Activated CD4-positive, alpha-beta T cell treated with anti-CD3 and anti-CD28 coated beads for 36 hours (primary cell): ENCODE results near the gene RNASE9. TPM values are rescaled to one million over a fixed set of nuclear protein-coding genes. Genes with fewer than 3 reads are reported as not detected.
"Not testable (repeated sequence)": the region's sequence is repeated elsewhere in the genome, so short reads cannot be mapped to it uniquely, and the experiment has no call there.

Experiments used
- ATAC-seq: fragments of 200-7000 bp; cut with Tn5 transposase; one replicate; pipeline ENCODE4 v1.10.0; 2021; ENCODE audit warnings: mild to moderate bottlenecking, moderate library complexity
- CTCF ChIA-PET: fragments of 350-600 bp; sonication (Branson Sonifier 250); formaldehyde crosslinking; loops from one replicate; lab custom pipeline; 2021; ENCODE audit warnings: antibody characterized with exemption; lab: Charles Lee
- POLR2A ChIA-PET: fragments of 350-600 bp; sonication (Branson Sonifier 250); formaldehyde crosslinking; loops from one replicate; lab custom pipeline; 2021; ENCODE audit warnings: antibody characterized with exemption, inconsistent platforms; lab: Charles Lee
- DNase-seq: peaks from one replicate; pipeline ENCODE4 v3.0.0-alpha.2; 2020
- H3K27ac Mint-ChIP-seq: one replicate; pipeline ENCODE4 v1.8.0; 2021; ENCODE audit warnings: mixed read lengths
- H3K27me3 Mint-ChIP-seq: one replicate; pipeline ENCODE4 v1.8.0; 2021; ENCODE audit warnings: mixed read lengths
- H3K36me3 Mint-ChIP-seq: one replicate; pipeline ENCODE4 v1.8.0; 2021; ENCODE audit warnings: low read depth, mixed read lengths
- H3K4me1 Mint-ChIP-seq: one replicate; pipeline ENCODE4 v1.8.0; 2021; ENCODE audit warnings: mixed read lengths
- H3K4me3 Mint-ChIP-seq: one replicate; pipeline ENCODE4 v1.8.0; 2021; ENCODE audit warnings: mild to moderate bottlenecking, moderate library complexity, mixed read lengths
- H3K9me3 Mint-ChIP-seq: one replicate; pipeline ENCODE4 v1.8.0; 2021; ENCODE audit warnings: low read depth, mixed read lengths
- intact Hi-C, 2 experiments: fragments of 100-400 bp; cut with DNase I in 1 of 2; cut with micrococcal nuclease in 1 of 2; formaldehyde crosslinking; loops; one replicate each; pipeline versions ENCODE4 v1.14.2 to v1.15.1; 2022 to 2024; cut with DNase I, micrococcal nuclease
- total RNA-seq, 2 experiments: library from RNA; stranded (reverse); gene quantifications; one replicate each; pipeline ENCODE4 v1.2.3, GENCODE V29; 2021

The RNASE9 gene
- total RNA-seq, 2 experiments from 2014 or later, result not detected

DNA sequence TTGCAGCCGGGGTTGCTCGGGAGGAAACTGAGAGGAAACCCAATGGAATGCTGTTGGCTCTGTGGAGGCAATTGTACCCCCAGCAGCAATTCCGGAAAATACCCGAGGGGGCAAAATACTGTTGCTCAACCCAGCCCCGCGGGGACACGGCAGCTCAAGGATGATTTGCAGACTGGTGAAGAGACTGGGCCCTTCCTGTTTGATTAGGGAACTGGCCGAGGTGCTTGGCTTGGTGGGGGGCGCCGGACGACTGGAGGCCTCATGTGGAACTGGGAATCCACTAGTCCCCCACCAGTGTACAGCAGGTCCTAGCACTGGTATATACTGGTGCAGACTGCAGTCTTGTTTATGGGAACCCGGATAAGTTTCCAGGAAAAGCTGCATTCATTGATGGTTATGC is 40.7 kb upstream of the RNASE9 start:
- Mint-ChIP-seq H3K9me3 (no peaks in the 10 kb centered on the region), H3K4me1 (no peaks in the 10 kb centered on the region), H3K4me3 (no peak overlapping the region), H3K36me3 (no peaks in the 10 kb centered on the region), H3K27me3 (no peaks in the 10 kb centered on the region), H3K27ac (no peak overlapping the region)
- intact Hi-C loops, result no loop called here
- ChIA-PET CTCF (no interaction called here), POLR2A (no interaction called here)
- DNase-seq, result no peak
- ATAC-seq, result no peak

DNA sequence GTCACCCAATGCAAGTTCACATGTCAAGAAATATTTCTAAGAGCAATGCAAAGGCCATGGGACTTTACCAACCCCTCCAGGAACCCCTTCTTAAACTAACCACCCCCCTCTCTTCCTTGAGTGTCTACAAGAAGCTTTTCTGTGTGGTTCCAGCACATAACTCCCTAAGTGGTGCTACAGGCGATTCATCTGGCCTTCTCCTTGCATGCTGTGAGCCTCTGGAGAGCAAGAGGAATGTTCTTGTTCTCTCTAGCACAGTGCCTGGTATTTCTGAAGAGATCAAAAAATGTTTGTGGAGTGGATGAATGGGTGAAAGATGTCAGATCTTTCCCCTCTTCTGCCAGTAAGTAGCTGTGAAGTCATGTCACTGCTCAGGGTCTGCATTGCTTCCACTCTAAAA is 36.3 kb upstream of the RNASE9 start:
- POLR2A ChIA-PET, result no interaction called here
- Mint-ChIP-seq H3K9me3 (no peaks in the 10 kb centered on the region), H3K36me3 (no peaks in the 10 kb centered on the region), H3K27me3 (no peaks in the 10 kb centered on the region), H3K4me3 (no peak overlapping the region), H3K27ac (no peak overlapping the region), H3K4me1 (no peaks in the 10 kb centered on the region)
- CTCF ChIA-PET, result interaction anchor here (0.5 to 1.4 kb wide), 3 partner anchors 8 to 78 kb away, joined by 3 to 4 read pairs (median 3); no protein-coding TSS in a partner anchor
- ATAC-seq, result no peak
- DNase-seq, result no peak
- intact Hi-C loops, result no loop called here

DNA sequence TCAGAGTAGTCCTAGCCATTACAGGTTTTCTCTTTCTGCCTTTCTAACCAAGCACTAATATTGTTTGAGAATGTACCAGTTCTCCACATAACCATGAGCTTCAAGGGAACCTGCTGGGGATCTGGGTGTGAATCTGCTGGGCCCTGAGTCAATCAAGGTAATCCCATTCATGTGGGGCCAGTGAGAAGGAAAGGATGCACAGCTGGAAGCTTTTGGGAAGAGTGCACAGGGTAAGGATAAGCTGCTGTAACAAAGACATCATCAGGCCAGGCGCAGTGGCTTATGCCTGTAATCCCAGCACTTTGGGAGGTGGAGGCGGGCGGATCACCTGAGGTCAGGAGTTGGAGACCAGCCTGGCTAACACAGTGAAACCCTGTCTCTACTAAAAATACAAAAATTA is 34.9 kb upstream of the RNASE9 start:
- H3K4me3 Mint-ChIP-seq, intact Hi-C loops, H3K9me3 Mint-ChIP-seq, ATAC-seq, POLR2A ChIA-PET, H3K27me3 Mint-ChIP-seq, DNase-seq, H3K4me1 Mint-ChIP-seq, H3K36me3 Mint-ChIP-seq, H3K27ac Mint-ChIP-seq: not testable (repeated sequence)
- CTCF ChIA-PET, result interaction anchor here (0.6 to 1.4 kb wide), 3 partner anchors 10 to 688 kb away, joined by 3 to 4 read pairs (median 3); no protein-coding TSS in a partner anchor

DNA sequence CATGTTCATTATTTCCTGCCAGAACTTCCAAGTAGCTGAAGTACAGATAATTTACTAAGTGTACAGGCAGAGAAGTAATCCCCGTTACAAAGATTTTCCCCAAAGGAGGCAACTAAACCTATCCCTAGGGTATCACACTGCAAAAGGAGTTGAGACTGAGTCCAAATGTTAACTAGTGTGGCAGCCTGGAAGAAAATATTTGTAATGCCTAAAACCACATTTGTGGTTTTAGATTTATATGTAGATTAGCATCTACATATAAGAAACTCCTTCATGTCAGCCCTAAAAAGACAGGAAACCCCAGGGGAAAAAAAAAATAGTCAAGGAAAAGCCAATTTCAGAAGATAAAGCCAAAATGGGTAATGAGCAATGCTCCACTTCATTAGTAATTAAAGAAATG is 31.7 kb upstream of the RNASE9 start:
- Mint-ChIP-seq H3K36me3 (no peaks in the 10 kb centered on the region), H3K4me1 (peaks cover 2% of the 10 kb centered on the region), H3K4me3 (no peak overlapping the region), H3K27ac (no peak overlapping the region), H3K27me3 (no peaks in the 10 kb centered on the region), H3K9me3 (no peaks in the 10 kb centered on the region)
- DNase-seq, result no peak
- ATAC-seq, result no peak
- intact Hi-C loops, result no loop called here
- POLR2A ChIA-PET, result no interaction called here
- CTCF ChIA-PET, result interaction anchor here (0.7 kb wide), 1 partner anchor 125 kb away, joined by 4 read pairs; no protein-coding TSS in a partner anchor

DNA sequence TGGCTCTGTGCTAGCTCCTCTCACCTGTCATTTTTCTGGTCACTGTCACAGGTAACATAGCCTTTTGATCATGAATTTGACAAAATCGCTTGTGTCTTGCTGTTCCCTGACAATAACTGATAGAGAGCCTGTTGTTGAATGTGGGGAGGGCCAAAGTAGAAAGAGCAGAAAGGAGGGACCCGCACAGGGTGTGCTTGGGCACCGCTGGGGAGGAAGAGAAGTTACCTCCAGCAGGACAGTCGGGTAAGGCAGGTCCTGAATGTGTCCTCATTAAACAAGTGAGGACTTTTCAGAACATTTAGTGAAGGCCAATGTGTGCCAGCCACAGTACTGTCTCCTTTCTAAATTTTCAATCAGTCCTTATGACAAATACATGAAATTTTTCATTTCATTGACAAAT is 30.4 kb upstream of the RNASE9 start, which contains the start of gene RNASE12:
Gene RNASE12, minus strand, starts transcription at position 142 of the 400 bp plus-strand sequence. CDS start 653 bp downstream, outside the sequence.
- peaks cover 2% of the 10 kb centered on the region for H3K4me1 Mint-ChIP-seq
- POLR2A ChIA-PET, result no interaction called here
- DNase-seq (no peak), ATAC-seq (no peak)
- CTCF ChIA-PET, result no interaction called here
- intact Hi-C loops, result no loop called here
- H3K36me3 Mint-ChIP-seq, result no peaks in the 10 kb centered on the region
- no peaks in the 10 kb centered on the region for H3K9me3 Mint-ChIP-seq
- no peak within 1 kb of the TSS for H3K27ac Mint-ChIP-seq
- H3K27me3 Mint-ChIP-seq, result no peaks in the 10 kb centered on the region
- H3K4me3 Mint-ChIP-seq, result no peak within 1 kb of the TSS

DNA sequence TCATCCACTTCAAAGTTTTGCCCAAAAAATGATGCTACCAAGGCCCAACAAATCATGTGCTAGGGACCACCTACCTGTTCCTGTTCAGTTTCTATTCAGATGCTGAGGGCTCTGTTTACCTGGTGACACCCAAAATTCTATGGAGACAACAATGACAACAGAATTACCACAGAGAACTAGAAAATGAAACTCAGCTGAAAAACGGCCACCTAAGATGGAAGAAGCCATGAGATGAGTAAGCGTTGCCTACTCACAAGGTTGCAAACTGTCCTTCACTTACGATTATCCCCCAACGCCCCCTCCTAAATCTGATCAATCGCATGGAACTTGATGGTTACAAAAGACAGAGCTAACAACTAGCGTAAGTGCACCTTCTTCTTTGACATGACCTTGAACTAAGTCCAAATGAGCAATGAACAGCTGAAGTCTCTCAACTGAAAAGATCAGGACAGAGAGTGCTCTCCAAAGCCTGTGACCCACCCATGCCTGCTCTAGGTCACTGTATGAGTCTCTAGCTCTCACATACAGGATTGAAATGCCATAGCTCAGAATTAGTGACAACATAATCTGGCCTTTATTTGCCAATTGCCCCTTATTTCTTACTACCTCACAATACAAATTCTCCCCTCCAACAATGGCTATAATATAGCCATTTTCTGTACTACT is 26.8 kb upstream of the RNASE9 start, which contains the start of gene RNASE11:
Gene RNASE11, minus strand, starts transcription at position 513 of the 666 bp plus-strand sequence.
- intact Hi-C loops, result no loop called here
- DNase-seq (no peak), ATAC-seq (no peak)
- no peaks in the 10 kb centered on the region for H3K9me3 Mint-ChIP-seq
- H3K4me3 Mint-ChIP-seq, result no peak within 1 kb of the TSS
- no peaks in the 10 kb centered on the region for H3K36me3 Mint-ChIP-seq
- CTCF ChIA-PET, result no interaction called here
- H3K4me1 Mint-ChIP-seq, result peaks cover 2% of the 10 kb centered on the region
- POLR2A ChIA-PET, result no interaction called here
- no peak within 1 kb of the TSS for H3K27ac Mint-ChIP-seq
- peaks cover 6% of the 10 kb centered on the region for H3K27me3 Mint-ChIP-seq

DNA sequence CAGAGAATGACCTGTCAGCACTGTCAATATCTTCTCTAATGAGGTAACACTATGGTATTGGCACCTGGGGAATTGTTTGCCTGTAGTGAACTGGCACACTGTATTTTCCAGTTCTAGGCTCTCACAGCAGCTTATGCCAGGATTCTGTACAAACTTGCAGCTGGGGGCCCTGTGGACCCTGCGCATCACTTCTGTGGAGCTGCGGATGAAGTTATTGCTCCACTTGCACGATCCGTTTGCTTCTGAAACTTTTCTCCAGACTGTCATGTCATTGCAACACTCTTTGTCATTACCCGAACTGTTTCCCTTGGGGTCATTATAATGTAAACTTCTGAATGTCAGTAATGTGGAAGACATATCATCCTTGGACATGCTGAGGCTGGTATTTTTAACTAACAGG is 23.1 kb upstream of the RNASE9 start:
- Mint-ChIP-seq H3K4me1 (peaks cover 2% of the 10 kb centered on the region), H3K27me3 (peaks cover 6% of the 10 kb centered on the region), H3K4me3 (no peak overlapping the region), H3K9me3 (no peaks in the 10 kb centered on the region), H3K36me3 (no peaks in the 10 kb centered on the region), H3K27ac (no peak overlapping the region)
- ChIA-PET CTCF (interaction anchor here (1.7 kb wide), 1 partner anchor 10 kb away, joined by 3 read pairs; no protein-coding TSS in a partner anchor), POLR2A (no interaction called here)
- DNase-seq (no peak), ATAC-seq (no peak)
- intact Hi-C loops, result no loop called here

DNA sequence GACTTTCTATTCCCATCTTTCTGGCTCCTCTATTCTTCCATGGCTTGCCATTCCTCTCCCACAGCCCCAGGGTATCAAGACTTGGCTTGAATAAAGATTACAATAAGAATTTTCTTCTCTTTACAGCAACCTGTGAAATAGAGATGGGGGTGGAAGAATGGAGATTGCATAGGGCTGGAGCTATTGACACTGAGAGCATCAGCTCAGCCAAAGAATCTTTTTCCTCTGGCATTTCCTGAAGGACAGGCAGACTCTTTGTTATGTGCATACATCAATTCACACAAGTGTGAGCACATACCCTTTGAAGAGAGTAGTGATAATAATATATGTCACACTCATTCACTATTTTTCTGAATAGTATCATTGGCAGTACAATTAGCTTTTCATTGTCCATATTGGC is 22.3 kb upstream of the RNASE9 start:
- intact Hi-C loops, result no loop called here
- CTCF ChIA-PET, result interaction anchor here (1.1 to 1.7 kb wide), 2 partner anchors 9 to 25 kb away, joined by 3 to 5 read pairs; no protein-coding TSS in a partner anchor

DNA sequence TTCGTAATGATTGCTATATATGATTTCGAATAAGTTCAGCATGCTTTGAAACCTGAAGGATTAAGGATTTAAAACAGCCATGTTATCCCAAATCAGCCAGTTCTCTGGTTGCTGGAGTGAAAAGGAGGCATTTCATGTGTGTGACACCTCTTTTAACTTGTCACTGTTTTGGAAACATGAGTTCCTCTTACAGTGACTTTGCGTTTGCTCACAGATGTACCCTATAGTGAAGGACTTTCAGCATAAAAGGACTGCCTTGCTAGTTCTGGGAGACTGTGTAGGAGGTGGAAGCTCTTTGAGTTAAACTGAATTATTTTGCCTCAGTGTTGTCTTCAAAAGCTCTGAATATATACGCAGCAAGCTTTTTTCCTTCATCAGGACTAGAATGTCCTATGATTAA is 19.4 kb upstream of the RNASE9 start:
- Mint-ChIP-seq H3K27ac (no peak overlapping the region), H3K4me3 (no peak overlapping the region), H3K27me3 (peaks cover 2% of the 10 kb centered on the region), H3K4me1 (no peaks in the 10 kb centered on the region), H3K9me3 (no peaks in the 10 kb centered on the region), H3K36me3 (no peaks in the 10 kb centered on the region)
- ChIA-PET CTCF (interaction anchor here (0.6 kb wide), 1 partner anchor 50 kb away, joined by 4 read pairs; no protein-coding TSS in a partner anchor), POLR2A (no interaction called here)
- intact Hi-C loops, result no loop called here
- no peak for ATAC-seq
- DNase-seq, result no peak

More for the DNA sequence above, 22.3 kb upstream of the RNASE9 start:
- peaks cover 2% of the 10 kb centered on the region for H3K4me1 Mint-ChIP-seq
- H3K4me3 Mint-ChIP-seq, result no peak overlapping the region
- no peaks in the 10 kb centered on the region for H3K9me3 Mint-ChIP-seq
- H3K27me3 Mint-ChIP-seq, result peaks cover 6% of the 10 kb centered on the region
- no peak overlapping the region for H3K27ac Mint-ChIP-seq
- no peak for ATAC-seq
- DNase-seq, result no peak
- POLR2A ChIA-PET, result no interaction called here
- no peaks in the 10 kb centered on the region for H3K36me3 Mint-ChIP-seq

DNA sequence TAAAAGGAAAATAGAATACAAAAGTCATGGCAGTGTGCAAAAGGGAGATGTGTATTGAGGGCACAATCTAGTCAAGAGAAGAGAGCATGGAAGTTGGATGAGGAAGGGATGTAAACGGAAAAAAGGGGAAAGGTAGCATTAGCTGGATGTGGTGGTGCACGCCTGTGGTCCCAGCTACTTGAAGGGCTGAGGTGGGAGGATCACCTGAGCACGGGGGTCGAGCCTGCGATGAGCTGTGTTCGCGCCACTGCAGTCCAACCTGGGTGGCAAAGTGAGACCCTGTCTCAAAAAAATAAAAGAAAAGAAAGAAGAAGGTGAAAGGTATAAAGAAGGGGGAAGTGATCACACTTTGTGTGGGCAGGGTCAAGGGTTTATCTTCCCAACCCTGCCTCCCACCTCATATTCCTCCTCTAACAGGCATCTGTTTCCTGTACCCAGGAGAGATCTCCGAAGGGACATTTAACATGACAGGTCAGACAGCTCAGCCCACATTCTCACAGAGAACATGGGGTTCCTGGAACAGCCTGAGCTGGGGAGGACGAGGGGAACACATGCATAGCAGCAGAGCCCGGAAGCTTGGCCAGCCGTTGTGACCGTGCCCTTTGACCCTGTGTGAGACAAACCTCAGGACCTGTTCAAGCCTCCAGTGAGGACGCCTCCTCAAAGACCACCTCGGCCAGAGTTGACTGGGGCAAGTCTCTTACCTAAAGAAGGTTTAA is 18.1 kb upstream of the RNASE9 start:
- H3K9me3 Mint-ChIP-seq, result no peaks in the 10 kb centered on the region
- CTCF ChIA-PET, result no interaction called here
- ATAC-seq (no peak), DNase-seq (no peak)
- POLR2A ChIA-PET, result no interaction called here
- intact Hi-C loops, result no loop called here
- peaks cover 2% of the 10 kb centered on the region for H3K27me3 Mint-ChIP-seq
- H3K36me3 Mint-ChIP-seq, result no peaks in the 10 kb centered on the region
- H3K27ac Mint-ChIP-seq, result no peak overlapping the region
- no peaks in the 10 kb centered on the region for H3K4me1 Mint-ChIP-seq
- no peak overlapping the region for H3K4me3 Mint-ChIP-seq

DNA sequence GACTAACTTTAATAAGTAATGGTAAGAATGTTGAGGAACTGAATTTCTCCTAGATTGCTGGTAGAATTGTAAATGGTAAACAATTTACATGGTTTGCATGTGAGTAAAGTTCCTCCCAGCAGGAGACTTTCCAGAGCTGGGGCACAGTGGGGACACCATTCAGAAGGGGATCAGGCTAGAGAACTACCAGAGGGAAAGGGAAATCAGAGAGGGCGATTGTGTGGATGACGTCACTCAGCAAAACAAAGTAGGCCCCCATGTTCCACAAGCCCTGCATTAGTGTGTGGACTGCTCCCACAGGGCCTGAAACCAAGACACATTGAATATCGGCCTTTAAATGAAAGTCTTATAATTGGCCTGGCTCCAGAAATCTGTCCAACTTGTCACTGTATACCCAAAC is 17.5 kb upstream of the RNASE9 start:
- no peaks in the 10 kb centered on the region for H3K36me3 Mint-ChIP-seq
- intact Hi-C loops, result no loop called here
- H3K4me3 Mint-ChIP-seq, result no peak overlapping the region
- H3K27me3 Mint-ChIP-seq, result no peaks in the 10 kb centered on the region
- H3K27ac Mint-ChIP-seq, result no peak overlapping the region
- H3K9me3 Mint-ChIP-seq, result no peaks in the 10 kb centered on the region
- POLR2A ChIA-PET, result no interaction called here
- CTCF ChIA-PET, result no interaction called here
- ATAC-seq (no peak), DNase-seq (no peak)
- H3K4me1 Mint-ChIP-seq, result no peaks in the 10 kb centered on the region
